NB4 (cell line): ENCODE data around the gene BTAF1.

Experiments used
- POLR2A ChIP-seq: IDR thresholded peaks from 2 replicates; pipeline ENCODE4 v1.6.1; 2011; ENCODE audit warnings: mild to moderate bottlenecking; ENCODE audit not compliant: insufficient read length; ENCODE audit errors: extremely low read depth
- TF ChIP-seq, protein P1 (sequence below): IDR thresholded peaks from one replicate; pipeline ENCODE4 v1.5.1; 2012; ENCODE audit warnings: low read depth, low read length
- TF ChIP-seq, protein P2 (sequence below): IDR thresholded peaks from 2 replicates; pipeline ENCODE4 v1.6.1; 2011; ENCODE audit warnings: low read depth, low read length

DNA sequence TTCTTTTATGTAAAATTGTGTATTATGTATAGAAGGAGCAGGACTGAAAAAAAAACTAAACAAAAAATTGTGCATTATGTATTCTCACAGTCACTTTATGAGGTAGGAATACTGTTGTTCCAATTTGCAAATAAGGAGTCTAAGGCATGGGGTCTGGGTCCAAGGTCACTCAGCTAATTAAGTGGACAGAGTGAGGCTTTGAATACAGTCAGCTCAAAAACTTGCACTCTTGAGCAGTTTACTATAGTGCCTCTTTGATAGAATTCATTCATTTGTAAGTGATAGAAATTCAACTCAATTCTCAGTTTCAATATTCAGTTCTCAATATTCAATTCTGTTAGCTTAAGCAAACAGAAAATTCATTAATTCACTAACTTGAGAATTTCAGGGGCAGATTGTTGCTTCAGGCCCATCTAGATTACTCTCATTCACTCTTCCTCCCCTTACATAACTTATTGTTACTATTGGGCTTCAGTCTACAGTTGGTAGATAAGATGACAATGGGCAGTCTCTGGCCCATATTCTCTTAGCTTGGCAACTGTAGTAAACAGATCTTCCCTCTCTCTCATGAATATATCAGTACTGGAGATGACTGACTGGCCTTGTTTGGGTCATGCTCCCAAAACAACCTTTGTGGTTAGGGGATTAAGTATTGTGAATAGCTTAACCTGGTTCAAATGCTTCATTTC lies 86.6 kb downstream of the BTAF1 start:
- TF ChIP-seq, protein P1, sequence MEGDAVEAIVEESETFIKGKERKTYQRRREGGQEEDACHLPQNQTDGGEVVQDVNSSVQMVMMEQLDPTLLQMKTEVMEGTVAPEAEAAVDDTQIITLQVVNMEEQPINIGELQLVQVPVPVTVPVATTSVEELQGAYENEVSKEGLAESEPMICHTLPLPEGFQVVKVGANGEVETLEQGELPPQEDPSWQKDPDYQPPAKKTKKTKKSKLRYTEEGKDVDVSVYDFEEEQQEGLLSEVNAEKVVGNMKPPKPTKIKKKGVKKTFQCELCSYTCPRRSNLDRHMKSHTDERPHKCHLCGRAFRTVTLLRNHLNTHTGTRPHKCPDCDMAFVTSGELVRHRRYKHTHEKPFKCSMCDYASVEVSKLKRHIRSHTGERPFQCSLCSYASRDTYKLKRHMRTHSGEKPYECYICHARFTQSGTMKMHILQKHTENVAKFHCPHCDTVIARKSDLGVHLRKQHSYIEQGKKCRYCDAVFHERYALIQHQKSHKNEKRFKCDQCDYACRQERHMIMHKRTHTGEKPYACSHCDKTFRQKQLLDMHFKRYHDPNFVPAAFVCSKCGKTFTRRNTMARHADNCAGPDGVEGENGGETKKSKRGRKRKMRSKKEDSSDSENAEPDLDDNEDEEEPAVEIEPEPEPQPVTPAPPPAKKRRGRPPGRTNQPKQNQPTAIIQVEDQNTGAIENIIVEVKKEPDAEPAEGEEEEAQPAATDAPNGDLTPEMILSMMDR, result no peak
- no peak for TF ChIP-seq POLR2A
- TF ChIP-seq, protein P2, sequence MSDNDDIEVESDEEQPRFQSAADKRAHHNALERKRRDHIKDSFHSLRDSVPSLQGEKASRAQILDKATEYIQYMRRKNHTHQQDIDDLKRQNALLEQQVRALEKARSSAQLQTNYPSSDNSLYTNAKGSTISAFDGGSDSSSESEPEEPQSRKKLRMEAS, result no peak
